Measurements from ENCODE around the gene ADARB2.

Gene ADARB2

GRCh38 chr10:1311726-1312125 lies 425.6 kb downstream of the ADARB2 start:
- DNase-seq (ENCODE audit: low read depth), result no peak

DNA sequence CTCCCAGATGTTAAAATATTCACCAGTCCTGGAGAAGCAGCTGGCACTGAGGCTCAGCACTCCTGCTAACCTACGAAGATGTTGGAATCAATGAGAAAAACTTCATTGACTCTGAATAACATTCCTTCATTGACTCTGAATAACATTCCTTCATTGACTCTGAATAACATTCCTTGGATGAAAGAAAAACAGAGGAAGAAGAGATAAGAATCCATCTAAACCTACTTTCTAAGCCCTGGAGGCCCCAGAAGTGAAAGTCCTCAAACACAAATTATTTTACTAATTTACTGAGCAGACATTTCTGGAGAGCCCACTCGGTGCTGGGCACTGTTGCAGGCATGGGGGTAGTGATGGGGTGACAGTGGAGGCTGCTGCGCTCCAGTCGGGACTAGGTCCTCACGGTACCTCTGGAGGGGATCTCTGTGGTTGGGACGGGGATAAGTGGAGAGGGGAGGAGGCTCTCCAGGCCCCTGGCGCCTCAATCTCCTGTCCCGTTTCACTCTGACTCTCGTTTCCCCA lies 427.0 kb downstream of the ADARB2 start:
- no peak for DNase-seq (ENCODE audit: low read depth)

- no peak for DNase-seq (ENCODE audit: low read depth)
Observed at GRCh38 chr10:1309617-1310270, 427.6 kb downstream of the ADARB2 start.

DNA sequence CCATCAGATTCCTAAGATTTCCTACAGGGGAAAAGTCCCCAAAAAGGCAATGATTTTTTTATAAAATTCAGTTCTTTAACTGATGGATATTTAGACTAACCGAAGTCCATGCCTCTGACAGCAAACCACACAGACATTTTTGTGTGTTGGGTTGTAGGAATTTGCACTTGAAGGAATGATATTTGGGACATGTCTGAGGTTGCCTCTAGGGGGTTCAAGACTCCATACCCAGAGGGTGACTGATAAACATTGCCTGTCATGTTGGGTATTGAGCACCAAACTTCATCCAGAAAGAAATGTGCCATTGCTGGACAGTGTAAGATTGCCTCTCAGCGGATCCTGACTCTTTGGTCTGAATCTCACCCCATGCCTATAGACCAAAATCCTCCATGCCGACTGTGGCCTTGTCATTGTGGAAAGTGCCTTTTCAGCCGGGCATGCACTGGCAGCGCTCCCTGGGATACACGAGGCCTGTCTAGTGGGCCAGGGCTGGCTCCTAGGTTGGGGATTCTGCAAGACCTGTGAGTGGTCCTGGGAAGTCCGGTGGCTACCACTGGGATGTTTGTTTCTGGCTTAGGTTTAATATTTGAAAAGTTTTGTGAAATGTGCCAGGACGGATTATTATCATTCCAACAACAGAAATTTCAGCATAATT lies 428.2 kb downstream of the ADARB2 start:
- no peak for DNase-seq (ENCODE audit: low read depth)

GRCh38 chr10:1308173-1308961 lies 429.0 kb downstream of the ADARB2 start:
- DNase-seq (ENCODE audit: low read depth), result no peak

GRCh38 chr10:1301143-1301542 lies 436.2 kb downstream of the ADARB2 start:
- no peak for DNase-seq (ENCODE audit: low read depth)

DNA sequence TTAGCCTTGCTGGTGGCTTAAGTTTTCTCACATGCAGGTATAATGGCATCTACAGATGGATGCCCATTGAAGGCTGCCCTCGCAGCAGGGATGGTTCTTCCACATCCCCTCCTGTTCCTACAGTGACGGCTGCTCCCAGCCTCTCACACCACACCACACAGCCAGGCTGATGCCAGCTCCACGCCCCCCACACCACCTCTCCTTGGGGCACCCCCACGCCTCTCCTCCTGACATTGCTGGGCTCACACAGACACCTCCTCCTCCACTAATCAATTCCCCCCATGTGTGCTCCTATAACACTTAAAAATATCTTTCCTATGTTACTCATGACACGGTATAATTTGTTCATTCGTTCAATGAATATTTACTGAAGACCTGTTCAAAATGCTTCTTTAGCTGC lies 437.1 kb downstream of the ADARB2 start:
- DNase-seq (ENCODE audit: low read depth), result no peak

DNA sequence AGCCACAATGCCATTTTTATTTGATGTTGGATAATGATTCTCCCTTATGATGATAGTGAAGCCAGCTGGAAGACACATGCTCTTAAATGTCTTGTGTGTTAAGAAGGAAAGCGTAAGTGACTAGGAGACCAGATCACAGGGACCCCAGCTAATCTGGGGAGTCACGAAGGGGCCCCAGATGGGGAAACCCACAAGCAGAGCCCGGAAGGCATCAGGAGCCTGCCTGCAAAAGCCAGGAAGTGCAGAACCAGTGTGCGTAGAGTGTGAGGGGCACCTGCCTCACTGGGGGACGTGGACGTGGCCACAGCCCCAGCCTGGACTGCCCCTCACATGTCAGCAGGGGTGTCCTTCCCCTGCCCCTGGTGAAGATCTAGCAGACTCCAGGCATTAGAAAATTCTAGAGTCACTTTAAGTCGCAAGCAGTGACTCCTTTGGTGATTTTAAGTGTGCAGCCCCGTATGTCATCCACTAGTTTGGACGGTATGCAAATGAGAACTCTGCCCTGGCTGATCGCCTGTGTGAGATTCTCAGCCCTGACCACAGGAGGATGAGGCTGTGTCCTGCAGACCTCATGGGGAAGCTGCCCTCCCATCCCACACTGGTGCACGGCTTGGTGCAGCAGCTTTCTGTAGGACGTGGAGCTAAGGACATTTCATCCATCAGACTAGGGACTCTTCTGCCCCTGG lies 438.1 kb downstream of the ADARB2 start:
- DNase-seq (ENCODE audit: low read depth), result no peak

DNA sequence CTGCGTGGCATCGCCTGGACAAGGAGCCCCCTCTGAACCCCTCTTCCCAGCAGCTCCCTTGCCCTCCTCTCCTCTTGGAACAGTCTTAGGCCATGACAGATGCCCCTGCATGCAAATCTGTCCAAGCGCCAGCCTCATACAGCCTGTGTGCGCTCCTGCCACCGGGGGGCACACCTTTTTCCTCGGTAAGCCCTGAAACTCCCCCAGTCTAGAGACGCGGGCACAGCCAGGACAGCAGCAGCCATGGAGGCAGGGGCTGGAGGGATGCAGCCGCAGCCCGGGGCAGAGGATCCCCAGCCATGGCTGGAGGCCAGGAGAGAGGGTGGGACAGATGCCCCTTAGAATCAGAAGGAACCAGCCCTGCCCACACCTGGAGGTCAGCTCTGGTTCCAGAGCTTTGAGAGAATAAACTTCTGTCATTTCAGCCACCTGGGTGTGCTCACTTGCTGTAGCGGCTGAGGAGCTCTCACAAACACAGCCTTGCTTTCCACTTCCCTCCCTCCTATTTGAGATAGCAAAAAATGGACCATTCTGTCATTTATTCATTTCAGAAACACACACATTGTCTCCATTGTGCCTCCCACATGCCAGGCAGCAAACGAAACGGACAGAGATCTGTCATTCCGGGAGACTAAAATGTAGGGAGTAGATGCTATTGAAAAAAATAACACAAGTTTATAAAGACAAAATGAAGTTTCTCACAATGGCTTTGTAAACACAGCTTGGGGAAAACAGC lies 439.6 kb downstream of the ADARB2 start:
- DNase-seq (ENCODE audit: low read depth), result no peak

- no peak for DNase-seq (ENCODE audit: low read depth)
Observed at GRCh38 chr10:1295756-1296480, 441.4 kb downstream of the ADARB2 start.

DNA sequence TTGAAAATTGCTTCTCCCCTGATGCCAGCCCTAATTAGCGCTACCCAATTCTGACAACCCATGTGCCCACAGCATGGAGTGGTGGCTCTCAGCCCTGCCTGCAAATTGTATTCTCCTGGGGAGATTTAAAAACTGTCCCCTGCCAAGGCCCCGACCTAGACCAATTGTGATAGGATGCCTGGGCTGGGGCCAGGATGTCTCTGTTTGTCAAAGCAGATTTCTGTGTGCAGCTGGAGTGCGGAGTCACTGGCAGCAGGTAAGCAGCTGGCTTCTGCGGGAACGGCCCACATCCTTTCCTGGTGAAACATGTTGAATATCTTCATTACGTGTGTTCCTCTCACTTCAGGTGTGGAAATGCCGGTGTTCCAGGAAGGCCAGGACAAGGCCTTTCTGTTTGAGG lies 442.6 kb downstream of the ADARB2 start:
- no peak for DNase-seq (ENCODE audit: low read depth)

- DNase-seq (ENCODE audit: low read depth), result no peak
Observed at GRCh38 chr10:1293636-1294435, 443.5 kb downstream of the ADARB2 start.

- DNase-seq (ENCODE audit: low read depth), result no peak
Observed at GRCh38 chr10:1293157-1293556, 444.2 kb downstream of the ADARB2 start.

- DNase-seq (ENCODE audit: low read depth), result no peak
Observed at GRCh38 chr10:1292611-1293031, 444.7 kb downstream of the ADARB2 start.

DNA sequence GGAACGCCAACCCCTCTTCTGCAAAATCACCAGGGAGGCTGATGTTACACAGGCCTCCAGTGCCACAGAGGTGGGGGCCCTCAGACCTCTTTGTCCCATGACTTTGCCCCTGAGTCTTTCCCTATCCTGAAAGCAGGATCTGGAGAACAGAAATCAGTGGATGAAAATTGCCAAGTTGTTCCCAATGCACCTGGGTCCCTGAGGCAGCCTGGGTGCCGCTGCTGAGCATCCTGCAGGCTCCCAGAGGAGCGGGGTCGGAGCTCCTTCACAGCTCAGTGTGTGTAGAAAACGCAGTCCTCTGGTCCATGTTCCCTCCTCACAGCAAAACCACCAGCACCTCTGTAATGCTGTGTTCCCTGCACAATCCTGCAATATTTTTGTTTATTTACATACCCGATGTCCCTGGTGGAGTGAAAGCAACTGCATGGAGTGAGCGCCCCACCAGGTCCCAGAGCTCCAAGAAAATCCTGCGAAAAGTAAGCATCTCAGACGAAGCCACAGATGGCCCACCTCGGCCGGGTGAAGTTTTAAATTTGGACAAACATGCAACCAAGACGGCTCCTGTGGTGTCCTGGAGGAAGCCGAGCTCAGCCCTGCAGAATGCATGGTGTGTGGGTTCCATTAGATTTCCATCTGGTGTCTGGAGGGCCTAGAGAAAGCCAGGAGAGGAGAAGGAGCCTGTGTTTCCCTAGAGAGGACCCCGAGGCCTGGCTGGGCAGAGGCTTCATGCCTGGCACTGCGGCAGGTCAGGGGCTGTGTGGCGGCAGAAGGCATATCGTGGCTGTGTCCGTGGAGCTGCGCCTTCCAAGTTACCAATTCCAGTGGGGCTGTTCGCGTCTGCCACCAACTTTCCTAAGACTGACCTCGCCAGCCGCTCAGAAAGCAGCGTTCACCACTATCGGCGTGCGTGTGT lies 445.9 kb downstream of the ADARB2 start:
- no peak for DNase-seq (ENCODE audit: low read depth)

- no peak for DNase-seq (ENCODE audit: low read depth)
Observed at GRCh38 chr10:1290071-1290471, 447.3 kb downstream of the ADARB2 start.

- no peak for DNase-seq (ENCODE audit: low read depth)
Observed at GRCh38 chr10:1289591-1289990, 447.7 kb downstream of the ADARB2 start.

DNA sequence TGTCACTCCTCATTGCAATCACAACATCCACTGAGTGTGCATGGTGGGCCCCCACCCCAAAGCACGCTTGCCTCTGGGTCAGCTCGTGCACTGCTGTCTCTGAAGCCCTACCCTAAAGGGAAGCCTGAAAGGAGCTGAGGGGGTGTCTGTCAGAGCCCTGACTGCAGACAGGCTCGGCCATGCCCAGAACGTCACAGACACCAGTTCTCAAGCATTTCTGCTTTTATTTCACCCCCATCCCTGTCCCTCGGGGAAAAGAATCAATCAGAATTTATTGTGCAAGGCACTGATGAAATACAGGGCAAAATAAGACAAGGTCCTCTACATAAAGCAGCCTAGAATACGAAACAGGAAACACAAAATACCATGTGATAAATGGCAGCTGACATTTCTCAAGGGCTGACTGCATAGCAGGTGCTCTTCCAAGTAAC lies 449.3 kb downstream of the ADARB2 start:
- no peak for DNase-seq (ENCODE audit: low read depth)

GRCh38 chr10:1287487-1287886 lies 449.8 kb downstream of the ADARB2 start:
- no peak for DNase-seq (ENCODE audit: low read depth)
